Stimulated activated CD4-positive, alpha-beta T cell treated with anti-CD3 and anti-CD28 coated beads, TNF-alpha, amount 100 ng/mL, for 48 hours (primary cell): ENCODE measurements around the gene PROCR.
"Not testable (repeated sequence)": the region's sequence is repeated elsewhere in the genome, so short reads cannot be mapped to it uniquely, and the experiment has no call there.

Source experiments
- DNase-seq, 3 donors: peaks; one replicate each; pipeline ENCODE4 v3.0.0-alpha.2; 2020; ENCODE audit warnings: low read depth in 3 of 3

The PROCR gene

DNA sequence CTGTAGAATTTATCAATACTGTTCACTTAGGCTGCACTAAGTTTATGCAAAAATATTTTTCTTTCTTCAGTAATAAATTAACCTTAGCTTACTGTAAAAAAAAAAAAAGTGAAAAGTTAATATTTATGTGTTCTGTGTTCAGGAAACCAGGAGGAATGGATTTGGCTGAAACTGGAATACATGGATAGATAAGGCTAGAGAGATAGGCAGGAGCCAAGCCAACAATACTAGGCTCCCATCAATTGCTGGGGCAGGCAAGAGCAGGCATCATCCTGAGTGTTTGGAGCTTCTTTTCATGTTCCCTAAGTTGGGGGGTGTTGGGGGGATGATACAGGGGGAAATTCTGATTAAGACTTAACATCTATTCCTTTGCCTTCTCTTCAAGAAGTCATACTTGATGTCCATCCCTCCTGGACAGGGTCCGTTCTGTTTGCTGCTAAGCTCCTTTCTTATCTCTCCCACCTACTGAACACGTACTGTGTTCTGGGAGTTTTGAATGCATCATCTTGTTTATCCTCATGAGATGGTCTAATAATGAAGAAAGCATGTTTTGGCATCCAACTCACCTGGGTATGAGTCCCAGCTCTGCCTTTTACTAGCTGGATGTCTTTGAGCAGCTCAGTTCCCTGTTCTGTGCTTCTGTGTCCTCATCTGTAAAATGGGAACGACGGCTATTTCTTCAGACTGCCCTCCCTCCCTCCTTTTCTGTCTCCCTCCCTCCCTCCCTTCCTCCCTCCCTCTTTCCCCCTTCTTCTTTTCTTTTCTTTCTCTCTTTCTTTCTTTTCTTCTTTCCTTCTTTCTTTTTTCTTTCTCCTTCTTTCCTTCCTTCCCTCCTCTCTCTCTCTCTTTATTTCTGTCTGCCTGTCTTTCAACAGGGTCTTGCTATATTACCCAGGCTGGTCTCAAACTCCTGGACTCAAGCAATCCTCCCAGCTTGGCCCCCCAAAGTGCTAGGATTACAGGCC lies 6.4 kb upstream of the PROCR start:
- no peak for DNase-seq

DNA sequence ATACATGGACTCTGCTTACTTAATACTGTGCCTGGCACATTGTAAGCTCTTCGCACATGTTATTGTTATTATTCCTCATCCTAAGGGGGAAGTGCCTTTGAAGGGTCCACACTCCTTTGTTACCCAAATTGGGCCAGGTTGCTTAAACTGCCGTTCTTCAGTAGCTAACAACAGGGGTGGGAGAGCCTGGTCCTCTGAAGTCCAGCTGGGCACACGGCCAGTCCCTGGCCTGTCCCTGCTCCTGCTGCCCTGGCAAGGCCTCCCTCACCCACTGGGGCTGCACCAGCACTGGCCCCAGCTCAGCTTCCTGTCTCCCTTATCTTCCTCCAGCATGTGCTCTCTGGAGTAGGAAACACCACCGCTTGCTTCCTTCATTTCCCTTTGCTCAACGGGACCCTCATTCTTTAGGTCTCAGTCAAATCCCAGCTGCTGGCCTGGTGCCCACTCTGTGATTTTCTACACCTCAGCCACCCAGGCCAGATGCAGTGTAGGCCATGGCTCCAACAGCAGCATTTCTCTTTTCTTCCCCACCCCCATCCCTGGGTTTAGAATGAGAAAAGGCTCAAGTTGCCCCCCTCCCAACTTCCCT lies 5.5 kb upstream of the PROCR start:
- DNase-seq = no peak

DNA sequence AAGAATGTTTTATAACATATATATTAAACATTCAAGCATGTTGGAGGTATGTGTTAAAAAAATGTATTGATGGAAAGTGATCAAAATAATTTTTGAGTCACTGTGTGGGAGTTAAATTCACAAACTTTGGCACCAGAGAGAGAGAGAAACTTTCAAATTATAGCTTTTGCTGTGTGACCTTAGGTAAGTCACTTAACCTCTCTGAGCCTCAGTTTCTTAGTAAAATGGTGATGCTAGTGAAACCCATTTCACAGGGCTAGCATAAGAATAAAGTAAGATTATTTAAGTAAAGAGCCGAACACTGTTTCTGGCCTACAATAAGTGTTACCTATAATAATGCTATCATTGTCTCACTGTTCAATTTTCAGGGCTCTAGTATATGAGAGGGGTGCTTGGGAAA lies 4.1 kb upstream of the PROCR start:
- DNase-seq = no peak

DNA sequence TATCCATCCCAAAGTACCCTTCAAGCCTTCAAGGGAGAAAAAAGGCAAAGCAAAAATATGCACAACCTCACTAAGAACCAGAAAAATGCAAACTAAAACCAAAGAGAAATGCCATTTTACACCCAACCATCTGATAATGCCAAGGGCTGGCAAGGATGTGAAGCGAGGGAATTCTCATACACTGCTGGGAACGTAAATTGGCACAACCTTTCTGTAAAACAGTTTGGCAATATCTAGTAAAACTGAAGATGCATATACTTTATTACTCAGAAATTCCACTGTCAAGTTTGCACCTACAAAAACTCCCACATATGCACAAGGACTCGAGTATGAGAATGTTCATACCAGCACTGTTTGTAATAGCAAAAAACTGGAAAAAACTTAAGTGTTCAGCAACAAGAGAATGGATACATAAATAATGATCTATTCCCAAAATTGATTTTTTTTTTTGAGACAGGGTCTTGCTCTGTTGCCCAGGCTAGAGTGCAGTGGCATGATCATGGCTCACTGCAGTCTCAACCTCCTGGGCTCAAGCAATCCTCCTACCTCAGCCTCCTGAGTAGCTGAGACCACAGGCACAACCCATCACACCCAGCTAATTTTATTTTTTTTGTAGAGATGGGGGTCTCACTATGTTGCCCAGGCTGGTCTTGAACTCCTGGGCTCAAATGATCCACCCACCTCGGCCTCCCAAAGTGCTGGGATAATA lies 3.0 kb upstream of the PROCR start:
- DNase-seq = not testable (repeated sequence)

DNA sequence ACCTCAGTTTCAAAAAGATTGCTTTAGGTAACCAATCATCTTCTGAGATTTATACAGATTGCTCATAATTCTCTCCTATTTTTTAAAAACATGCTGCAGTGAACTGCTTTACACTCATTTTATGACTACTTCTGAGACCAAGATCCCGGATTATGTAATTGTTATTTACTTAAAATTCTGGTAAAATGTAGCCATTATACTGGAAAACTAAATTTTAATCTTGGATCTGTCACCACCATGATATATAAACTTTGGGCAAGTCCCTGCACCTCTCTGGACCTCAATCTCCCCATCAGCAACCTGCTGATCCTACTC lies 477 bp upstream of the PROCR start:
- DNase-seq = no peak

DNA sequence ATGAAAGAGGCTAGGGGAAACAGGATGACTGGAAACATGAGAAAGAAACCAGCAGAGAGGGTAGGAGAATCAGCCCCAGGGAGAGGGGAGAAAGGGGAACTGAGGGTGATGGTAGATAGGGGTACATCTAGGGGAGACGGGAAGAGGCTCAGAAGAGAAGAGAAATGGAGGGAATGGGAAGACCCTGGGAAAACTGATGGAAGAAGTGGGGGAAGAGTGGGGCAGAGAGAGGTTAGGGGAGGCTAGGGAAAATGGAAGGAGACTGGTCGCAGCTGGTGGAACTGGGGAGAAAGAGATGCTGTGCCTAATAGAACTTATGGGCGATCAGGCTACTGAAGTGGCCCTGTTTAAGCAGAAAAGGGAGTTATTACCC lies 548 bp downstream of the PROCR start:
- no peak for DNase-seq

DNA sequence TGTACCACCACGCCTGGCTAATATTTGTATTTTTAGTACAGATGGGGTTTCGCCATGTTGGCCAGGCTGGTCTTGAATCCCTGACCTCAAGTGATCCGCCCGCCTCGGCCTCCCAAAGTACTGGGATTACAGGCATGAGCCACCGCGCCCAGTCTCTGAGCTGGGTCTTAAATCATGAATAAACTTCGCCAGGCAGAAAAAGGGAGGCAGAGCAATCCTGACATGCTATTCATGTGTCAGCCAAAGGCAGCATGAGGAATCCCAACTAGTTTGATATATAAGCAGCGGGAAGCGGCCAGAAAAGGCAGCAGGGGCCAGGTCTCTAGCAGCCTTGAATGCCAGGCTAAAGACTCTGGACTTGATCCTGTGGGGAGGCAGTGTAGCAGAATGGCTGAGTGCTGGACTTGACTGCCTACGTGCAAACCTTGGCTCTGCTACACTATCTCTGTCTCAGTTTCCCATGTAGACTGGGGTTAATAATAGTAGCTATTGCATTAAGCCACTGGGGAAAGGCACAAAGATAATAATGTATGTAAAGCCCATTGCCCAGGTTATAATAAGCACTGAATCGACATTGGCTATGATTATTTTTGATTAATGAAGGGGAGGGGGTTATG lies 1.8 kb downstream of the PROCR start:
- no peak for DNase-seq

DNA sequence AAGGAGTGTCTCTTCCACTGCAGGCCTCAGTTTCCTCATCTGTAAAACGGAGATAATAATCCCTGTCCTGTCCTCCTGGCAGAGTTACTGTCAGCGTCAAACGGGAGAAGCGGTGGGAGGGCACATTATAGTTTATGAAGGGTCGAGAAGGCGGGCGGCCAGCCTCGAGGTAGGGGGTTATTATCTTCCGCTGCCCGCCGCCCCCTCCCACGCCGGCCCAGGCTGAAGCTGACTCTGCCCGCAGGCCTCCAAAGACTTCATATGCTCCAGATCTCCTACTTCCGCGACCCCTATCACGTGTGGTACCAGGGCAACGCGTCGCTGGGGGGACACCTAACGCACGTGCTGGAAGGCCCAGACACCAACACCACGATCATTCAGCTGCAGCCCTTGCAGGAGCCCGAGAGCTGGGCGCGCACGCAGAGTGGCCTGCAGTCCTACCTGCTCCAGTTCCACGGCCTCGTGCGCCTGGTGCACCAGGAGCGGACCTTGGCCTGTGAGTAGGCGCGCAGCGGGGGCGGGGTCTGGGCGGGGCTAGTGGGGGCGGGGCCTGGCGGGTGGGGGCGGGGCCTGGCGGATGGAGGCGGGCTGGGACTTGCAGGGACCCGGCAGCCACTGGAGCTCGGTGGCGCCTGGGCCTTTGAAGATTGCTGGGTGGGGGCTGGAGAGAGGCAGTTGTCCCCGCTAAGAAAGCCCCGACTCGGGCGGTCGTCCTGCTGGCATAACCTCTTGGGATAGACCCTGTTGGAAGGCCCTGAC lies 2.8 kb downstream of the PROCR start:
- DNase-seq = no peak

DNA sequence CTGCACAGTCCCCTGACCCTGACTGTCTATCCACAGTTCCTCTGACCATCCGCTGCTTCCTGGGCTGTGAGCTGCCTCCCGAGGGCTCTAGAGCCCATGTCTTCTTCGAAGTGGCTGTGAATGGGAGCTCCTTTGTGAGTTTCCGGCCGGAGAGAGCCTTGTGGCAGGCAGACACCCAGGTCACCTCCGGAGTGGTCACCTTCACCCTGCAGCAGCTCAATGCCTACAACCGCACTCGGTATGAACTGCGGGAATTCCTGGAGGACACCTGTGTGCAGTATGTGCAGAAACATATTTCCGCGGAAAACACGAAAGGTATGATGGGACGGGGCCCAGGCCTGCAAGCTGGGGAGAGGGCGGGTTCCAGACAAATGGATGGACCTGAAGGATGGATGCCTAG lies 4.3 kb downstream of the PROCR start:
- no peak for DNase-seq

DNA sequence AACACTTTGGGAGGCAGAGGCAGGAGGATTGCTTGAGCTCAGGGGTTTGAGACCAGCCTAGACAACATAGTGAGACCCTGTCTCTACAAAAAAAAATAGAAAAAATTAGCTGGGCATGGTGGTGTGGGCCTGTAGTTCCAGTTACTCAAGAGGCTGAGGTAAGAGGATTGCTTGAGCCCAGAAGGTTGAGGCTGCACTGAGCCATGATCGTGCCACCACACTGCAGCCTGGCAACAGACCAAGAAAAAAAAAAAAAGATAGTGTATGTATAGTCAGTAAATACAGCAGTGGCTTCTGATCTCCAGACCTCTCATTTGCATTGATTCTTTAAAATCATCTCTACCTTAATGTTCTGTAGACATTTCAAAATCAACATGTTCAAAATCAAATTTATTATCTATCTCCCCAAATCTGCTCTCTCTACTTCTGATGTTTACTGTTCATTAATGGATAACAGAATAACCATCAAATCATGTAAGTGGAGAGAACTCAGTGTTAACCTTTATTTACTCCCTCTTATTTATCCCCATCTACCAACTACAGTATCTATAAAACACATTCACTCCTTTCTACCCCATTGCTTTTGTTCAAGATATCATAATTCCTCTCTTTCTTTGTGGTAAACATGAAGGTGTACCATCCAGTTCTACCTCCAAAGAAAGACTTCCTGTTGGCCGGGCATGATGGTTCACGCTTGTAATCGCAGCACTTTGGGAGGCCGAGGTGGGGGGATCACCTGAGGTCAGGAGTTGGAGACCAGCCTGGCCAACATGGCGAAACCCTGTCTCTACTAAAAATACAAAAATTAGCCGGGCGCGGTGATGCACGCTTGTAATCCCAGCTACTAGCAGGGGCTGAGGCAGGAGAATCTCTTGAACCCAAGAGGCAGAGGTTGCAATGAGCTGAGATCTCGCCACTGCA lies 7.7 kb downstream of the PROCR start:
- DNase-seq = no peak

DNA sequence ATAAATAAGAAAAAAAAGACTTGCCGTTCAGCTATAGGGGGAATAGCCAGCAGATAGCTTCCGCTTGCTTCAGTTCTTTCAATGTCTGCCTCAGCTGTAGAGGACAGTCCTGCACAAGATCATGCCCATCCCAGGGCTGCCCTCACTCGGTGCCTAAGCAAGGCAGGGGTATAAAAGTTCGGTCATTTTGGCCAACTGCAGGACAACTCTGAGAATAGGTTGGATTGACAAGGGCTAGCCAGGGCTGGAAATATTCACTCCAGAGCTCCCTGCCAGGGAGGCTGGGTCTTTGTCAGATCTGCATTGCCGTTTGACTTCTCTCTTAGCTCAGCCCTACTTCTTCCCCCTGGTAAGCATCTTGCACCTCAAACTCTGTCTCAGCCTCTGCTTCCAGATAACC lies 8.4 kb downstream of the PROCR start:
- no peak for DNase-seq

DNA sequence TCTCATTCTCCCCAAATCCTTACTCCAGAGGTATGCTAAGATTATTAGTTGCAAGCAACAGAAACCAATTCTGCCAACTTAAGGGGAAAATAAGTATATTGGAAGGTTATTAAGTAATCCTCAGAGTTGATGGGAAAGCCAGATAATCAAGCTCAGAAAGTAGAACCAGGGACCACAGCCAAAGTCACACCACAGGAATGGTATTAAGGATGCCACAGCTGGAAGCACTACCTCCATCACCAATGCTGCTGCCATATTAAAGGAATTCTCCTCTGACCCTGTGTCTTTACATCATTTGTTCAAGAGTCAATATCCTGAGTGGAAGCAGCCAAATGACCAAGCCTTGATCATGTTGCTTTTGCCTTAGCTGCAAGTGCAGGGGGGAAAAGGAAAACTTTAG lies 9.9 kb downstream of the PROCR start:
- no peak for DNase-seq

DNA sequence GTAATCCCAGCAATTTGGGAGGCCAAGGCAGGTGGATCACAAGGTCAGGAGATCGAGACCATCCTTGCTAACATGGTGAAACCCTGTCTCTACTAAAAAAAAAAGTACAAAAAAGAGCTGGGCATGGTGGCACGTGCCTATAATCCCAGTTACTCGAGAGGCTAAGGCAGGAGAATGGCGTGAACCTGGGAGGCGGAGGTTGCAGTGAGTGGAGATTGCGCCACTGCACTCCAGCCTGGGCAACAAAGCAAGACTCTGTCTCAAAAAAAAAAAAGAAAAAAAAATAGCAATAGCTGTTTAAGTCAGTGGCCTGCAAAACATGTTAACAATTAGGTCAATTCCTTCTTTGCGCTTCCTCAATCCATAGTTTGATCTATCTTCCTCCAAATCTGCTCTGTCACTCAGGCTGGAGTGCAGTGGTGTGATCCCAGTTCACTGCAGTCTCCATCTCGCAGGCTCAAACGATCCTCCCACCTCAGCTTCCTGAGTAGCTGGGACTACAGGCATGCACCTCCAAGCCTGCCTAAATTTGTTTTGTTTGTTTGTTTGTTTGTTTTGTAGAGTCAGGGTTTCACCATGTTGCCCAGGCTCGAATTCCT lies 14.9 kb downstream of the PROCR start:
- DNase-seq = not testable (repeated sequence)

DNA sequence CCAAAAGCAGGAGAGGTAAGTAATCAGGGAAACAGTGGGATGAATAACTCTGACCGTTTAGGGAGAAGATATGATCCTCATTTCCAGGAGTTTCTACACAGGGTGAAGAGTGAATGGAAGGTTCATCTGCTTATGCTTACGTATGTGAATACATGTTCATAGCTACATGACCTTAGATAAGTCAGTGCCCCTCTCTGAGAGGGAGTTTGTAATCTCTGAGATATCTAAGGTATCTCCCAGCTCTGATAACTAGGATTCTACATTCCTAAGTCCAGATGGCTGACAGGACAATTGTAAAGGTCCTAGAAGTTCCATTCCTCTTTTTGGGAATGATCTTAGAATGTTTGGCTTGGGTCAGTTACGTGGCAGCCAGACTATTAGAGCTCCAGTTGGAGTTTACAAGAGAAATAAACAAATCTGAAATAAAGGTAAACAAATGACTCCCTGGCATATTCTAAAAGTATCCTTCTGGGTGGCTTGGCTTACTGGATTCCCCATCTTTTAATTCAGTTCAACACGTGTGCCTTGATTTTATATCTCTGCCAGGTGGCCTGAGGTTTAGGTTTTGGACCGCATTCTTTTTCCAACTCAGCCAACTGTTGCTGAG lies 15.8 kb downstream of the PROCR start:
- no peak for DNase-seq

DNA sequence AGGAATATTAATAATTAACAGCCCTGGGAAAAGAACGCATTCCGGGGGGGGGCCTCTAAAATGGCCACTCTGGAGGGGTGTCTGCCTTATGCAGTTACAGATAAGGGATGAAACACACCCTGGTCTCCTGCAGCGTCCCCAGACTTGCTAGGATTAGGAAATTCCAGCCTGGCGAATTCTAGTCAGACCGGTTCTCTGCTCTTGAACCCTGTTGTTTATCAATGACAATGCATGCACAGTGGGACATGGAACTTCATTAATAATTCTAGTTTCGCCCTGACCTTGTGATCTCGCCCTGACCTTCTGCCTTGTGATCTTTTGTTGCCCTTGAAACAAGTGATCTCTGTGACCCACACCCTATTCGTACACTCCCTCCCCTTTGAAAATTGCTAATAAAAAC lies 17.4 kb downstream of the PROCR start:
- not testable (repeated sequence) for DNase-seq

DNA sequence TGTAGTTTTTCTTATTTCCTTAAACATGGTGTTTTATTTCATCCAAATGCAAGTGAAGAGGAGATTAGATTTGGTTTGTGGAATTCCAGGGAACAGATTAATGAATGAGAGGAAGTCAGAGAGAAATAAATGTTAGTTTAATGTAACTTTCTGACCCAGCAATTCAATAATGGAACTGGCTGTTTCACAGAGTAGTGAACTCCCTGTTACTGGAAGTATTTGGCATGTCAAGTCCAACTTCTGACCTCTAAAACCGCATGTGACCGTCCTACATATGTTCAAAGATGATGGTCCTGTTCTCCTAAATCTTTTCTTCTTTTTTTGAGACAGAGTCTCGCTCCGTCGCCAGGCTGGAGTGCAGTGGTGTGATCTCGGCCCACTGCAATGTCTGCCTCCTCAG lies 18.7 kb downstream of the PROCR start:
- DNase-seq = no peak

DNA sequence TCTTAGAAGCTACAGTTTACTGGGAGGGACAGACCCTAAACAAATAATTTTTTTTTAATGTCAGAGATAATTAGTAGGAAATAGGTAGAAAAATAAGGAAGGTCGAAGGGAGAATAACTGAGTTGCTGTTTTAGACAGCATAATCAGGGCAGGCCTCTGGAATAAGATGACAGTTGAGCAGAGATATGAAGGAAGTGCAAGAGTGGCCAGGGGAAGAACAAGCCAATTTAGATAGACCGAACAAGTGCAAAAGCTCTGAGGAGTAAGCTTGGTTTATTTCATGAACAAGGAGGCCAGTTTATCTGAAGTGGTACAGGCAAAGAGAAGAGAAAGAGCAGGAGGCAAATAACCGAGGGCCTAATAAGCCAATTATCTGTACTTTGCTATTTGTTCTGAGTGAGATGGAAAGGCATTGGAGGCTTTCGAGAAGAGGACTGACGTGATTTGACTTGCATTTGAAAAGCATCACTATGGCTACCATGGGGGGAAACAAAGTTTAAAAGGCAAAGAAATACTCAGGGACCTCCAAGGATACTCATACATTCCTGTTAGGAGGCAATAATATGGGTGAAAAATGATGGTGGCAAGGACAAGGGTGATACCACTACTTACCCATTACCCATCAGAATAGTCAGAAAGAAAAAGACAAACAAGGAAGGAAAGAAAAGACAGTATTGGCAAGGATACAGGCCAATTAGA lies 19.7 kb downstream of the PROCR start:
- no peak for DNase-seq

DNA sequence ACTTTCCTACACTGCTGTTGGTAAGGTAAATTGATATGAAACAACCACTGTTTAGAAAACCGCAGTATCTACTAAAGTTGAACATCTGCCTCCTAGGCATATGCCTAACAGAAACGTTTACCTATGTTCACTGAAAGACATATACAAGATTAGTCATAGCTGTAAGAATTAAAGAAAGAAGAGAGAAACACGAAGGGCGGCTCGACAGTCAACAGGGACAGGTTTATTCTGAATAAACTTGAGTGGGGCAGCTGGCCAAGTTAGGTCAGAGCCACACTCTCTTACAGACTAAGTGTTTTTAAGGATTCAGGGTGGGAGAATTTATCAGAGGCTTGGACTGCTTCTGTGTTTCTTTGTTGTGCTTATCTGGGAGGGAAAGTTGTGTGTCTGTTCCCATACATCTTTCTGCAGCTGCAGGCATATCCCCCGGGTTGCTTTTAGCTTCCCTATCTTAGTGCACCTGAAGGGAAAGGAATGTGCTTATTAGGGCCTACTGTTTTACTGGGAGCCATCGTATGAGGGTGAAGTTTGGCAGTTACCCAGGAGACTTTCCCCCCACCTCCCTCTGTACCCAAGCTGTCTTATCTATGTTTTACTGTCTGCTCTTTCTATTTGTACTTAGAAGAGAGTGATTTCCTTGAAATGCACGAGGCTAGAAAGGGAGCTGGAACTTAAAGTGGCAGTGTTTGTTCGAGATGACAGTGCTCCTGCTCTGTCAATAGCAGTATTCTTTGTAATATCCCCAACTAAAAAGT lies 20.4 kb downstream of the PROCR start:
- DNase-seq = no peak
